GM06990 (cell line): ENCODE results near the gene GPC6.
"Not testable (repeated sequence)": the region's sequence is repeated elsewhere in the genome, so short reads cannot be mapped to it uniquely, and the experiment has no call there.

ENCODE experiments used
- DNase-seq: peaks from one replicate; pipeline ENCODE4 v3.0.0-alpha.2; 2011; ENCODE audit not compliant: insufficient read length; ENCODE audit errors: extremely low read depth
- H3K27me3 ChIP-seq: replicated peaks from 2 replicates; pipeline ENCODE4 v1.6.0; 2011; ENCODE audit warnings: low read length; ENCODE audit not compliant: control insufficient read depth, insufficient read depth
- H3K36me3 ChIP-seq: 2 replicates; pipeline ENCODE4 v1.5.1; 2011; ENCODE audit warnings: low read length; ENCODE audit not compliant: control insufficient read depth, insufficient read depth
- H3K4me3 ChIP-seq: replicated peaks from 2 replicates; pipeline ENCODE4 v1.5.1; 2011; ENCODE audit warnings: low read depth, mild to moderate bottlenecking, control low read depth, low read length
- CTCF ChIP-seq: IDR thresholded peaks from 2 replicates; pipeline ENCODE4 v1.5.1; 2011; ENCODE audit warnings: low read length, control low read depth, mild to moderate bottlenecking, inconsistent platforms; ENCODE audit not compliant: insufficient read depth, poor library complexity, severe bottlenecking

Gene GPC6

GRCh38 chr13:94298346-94298745, 1071.7 kb downstream of the GPC6 start:
- H3K36me3 ChIP-seq: no peaks in the 10 kb centered on the region
- DNase-seq: no peak
- no peaks in the 10 kb centered on the region for H3K27me3 ChIP-seq
- H3K4me3 ChIP-seq: no peak overlapping the region
- no peak for TF ChIP-seq CTCF

- H3K27me3 ChIP-seq: no peaks in the 10 kb centered on the region
- TF ChIP-seq CTCF: no peak
- no peaks in the 10 kb centered on the region for H3K36me3 ChIP-seq
- DNase-seq: no peak
- no peak overlapping the region for H3K4me3 ChIP-seq
These were observed 1073.8 kb downstream of the GPC6 start for GRCh38 chr13:94300401-94300800.

- no peak for DNase-seq
- H3K36me3 ChIP-seq: no peaks in the 10 kb centered on the region
- no peak for TF ChIP-seq CTCF
- no peak overlapping the region for H3K4me3 ChIP-seq
- H3K27me3 ChIP-seq: no peaks in the 10 kb centered on the region
These were observed 1074.9 kb downstream of the GPC6 start for GRCh38 chr13:94301487-94301886.

- H3K4me3 ChIP-seq, H3K27me3 ChIP-seq, H3K36me3 ChIP-seq, DNase-seq: not testable (repeated sequence)
These were observed 1076.4 kb downstream of the GPC6 start for GRCh38 chr13:94302847-94303565.

- no peaks in the 10 kb centered on the region for H3K27me3 ChIP-seq
- H3K36me3 ChIP-seq: no peaks in the 10 kb centered on the region
- no peak for TF ChIP-seq CTCF
- DNase-seq: no peak
- H3K4me3 ChIP-seq: no peak overlapping the region
These were observed 1077.1 kb downstream of the GPC6 start for GRCh38 chr13:94303644-94304174.

GRCh38 chr13:94305033-94305432, 1078.4 kb downstream of the GPC6 start:
- no peaks in the 10 kb centered on the region for H3K27me3 ChIP-seq
- H3K36me3 ChIP-seq: no peaks in the 10 kb centered on the region
- no peak for TF ChIP-seq CTCF
- DNase-seq: no peak
- H3K4me3 ChIP-seq: no peak overlapping the region
